Measurements from ENCODE around the gene PNP.
A peak's percentile ranks its signal among the peaks of the same experiment; 100 is the strongest.
"Not testable (repeated sequence)": the region's sequence is repeated elsewhere in the genome, so short reads cannot be mapped to it uniquely, and the experiment has no call there.

PNP gene

DNA sequence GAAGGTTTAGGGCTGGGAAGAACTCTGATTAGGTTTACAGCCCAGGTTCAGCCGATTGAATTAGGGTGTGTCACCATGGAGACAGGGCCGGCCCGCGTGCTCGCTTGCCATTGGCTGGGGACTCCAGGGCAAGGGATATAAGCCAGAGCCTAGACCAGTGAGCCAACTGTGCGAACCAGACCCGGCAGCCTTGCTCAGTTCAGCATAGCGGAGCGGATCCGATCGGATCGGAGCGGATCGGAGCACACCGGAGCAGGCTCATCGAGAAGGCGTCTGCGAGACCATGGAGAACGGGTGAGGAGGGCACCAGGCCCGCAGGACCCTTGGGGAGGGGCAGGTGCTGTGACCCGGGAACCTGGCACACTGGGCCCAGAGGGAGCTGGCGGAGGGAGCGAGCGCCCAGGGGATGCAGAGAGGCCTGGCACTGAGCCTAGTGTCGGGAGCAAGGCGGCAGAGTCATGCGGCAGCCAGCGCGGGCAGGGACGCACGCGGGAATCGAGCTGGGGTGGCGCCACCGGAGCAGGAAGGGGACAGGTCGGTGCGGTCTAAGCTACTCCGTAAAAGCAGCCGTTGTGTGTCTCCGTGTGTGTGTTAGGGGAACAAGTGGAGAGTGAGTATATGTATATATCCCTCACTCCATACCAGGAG, at the start of gene PNP:
PNP (plus strand) TSS at position 165 of the 648 bp plus-strand sequence; CDS start at position 284, 119 bp downstream.
- DNase-seq: peak; percentile 67 to 74 (median 70)

DNA sequence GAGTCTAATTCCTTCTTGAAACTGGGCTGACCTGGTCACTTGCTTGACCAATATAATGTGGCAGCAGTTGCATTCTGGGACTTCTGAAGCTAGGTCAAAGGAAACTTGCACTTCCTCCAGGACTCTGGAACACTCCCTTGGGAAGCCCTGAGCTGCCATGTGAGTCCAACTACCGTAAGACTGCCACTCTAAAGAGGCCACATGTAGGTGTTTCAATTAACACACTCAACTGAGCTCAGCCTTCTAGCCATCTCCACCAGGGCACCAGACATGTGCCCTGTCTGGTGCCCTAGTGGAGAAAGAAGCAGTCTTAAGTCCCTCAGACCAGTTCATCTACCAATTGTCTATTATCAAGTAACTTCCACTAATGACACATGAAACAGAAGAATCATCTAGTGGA, 49.8 kb upstream of the PNP start:
- DNase-seq: no peak

DNA sequence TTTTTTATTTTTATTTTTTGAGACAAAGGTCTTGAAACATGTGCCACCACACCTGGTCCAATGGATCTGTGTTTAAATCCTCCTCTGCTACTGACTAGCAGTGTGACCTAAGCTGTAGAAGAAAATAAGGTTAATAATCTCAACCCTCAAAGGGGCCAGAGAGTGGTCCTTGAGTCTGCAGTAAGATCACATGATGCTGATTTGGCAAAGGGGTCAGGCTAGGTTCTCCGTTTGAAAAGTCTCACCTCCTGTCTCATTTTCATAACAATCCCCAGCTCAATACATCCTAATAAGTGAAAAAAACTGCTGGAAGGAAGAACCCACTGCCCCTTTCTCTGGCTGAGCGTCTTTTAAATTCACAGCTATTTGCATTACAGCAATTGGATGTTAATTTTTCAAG, 47.9 kb upstream of the PNP start:
- DNase-seq: no peak

DNA sequence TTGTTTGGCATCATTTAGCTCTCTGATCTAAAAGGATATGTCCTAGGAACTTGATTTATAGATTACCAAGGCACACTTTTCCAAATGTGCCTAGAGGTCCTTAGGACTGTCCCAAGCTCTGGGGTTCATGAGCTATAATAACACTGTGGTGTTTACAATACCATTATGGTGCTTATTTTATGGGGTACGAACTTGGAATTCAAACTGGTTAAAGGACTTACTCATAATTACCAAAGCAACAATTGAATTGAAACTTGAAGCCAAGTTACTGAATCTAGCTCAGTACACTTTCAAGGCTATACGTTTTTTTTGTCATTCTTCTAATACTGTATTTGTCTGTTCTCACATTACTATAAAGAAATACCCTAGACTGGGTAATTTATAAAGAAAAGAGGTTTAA, 46.3 kb upstream of the PNP start:
- DNase-seq: no peak

- DNase-seq: no peak
These were observed 44.4 kb upstream of the PNP start for GRCh38 chr14:20424851-20425250.

DNA sequence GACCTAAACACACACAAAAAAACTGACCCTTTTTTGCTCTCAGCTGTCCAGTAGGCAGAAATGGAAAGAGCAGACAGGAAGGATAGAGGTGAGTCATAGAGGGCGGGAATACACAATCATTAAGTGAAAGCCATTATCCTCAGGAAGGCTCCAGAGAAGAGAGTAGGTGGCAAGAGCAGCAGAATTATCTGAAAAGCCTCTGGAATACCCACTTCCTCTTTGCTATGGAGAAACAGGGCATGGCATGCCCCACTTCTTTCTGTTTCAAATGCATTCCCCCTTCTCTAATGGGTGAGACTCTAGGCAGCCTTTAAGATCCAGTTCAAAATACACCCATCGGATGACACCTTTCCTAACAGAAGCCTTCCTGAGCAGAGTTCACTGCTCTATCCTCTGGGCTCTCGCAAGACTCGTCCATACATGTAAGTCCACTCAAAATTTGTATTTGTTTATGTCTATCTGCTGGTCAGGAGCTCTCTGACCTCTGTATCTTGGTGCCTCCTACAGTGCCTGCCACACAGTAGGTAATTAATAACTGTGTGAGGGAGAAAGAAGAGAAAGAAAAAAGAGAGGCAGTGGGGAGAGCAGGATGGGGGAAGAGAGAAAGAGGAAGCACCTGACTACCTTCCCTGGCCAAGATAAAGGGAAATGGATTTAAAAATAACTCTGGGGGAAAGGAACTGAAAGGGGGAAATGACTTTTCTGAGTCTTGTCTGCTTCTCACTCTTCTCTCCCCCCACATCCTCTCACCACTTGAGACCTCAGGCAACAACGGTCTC, 41.8 kb upstream of the PNP start:
- no peak for DNase-seq

DNA sequence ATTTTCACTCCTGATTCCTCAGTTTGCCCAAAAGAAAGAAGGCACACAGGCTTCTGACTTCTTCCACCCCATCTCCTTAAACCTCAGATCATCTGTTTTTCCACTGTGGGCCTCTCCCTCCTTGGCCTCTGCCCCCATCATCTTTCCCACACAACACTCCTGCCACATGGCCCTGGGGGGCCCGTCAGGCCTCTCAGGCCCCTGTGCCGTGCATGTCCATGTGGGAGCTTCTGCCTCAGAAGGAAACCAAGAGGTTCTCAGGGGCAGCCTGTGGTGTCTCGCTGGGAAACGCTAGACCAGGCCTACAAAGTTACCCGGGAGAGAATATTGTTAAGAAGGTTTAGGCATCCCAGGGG, 41.2 kb upstream of the PNP start:
- no peak for DNase-seq

DNA sequence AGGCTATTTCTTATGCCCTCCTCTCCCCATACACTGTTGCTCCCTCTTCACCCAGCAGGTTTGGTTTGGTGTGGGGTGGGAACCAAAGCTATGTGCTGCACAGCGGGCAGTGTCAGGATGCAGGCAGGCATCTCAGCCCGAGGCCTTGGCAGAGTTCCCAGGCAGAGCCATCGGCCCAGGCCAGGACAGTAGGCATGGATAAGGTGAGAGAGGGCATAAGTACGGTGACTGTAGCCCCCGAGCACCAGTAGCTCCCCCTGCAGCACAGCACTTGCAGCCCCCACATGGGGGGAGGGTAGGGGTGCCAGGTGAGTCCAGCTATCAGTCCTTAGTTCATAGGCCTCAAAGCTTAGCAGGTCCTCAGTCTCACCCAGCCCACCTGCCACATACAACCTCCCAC, 40.4 kb upstream of the PNP start:
- DNase-seq: no peak

DNA sequence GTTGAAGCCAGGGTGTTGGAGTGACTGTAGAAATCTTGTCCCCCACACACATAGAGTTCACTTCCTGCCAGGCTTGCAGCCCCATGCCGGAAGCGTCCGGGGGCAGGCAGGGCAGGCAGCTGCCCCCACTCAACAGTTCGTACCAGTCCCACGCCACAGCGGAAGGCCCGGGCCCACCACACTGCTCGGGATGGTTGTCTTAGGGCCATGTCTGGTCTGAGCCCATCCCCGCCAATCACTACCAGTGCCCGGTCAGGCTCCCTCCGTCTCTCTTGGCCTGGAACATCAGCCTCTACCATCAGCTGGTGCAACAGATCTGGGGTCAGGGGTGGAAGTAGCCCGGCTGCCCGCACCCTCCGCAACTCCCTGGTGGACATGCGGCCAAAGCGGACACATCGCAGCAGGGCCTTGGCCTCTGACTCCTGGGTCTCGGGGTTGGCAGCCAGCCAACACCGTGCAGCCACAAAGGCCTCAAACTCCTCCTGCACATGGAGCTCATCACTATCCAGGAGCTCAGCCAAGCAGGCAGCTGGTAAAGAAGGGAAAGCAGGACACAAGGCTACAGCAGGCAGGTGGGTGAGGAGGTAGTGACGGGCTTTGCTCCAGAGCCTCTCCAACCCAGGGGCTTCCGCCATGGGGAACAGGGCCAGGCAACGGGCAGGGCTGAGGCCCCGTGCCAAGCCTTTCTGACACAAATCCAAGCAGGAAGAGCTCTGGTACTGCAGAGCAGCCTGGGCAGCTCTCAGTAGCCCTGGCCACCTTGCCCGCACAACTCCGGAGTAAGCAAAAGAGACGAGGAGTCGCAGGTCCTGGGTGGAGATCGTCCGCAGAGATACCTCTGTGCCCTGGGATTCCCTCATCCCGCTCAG, 39.2 kb upstream of the PNP start:
- no peak for DNase-seq

GRCh38 chr14:20434701-20435581, 34.3 kb upstream of the PNP start:
- DNase-seq: no peak

DNA sequence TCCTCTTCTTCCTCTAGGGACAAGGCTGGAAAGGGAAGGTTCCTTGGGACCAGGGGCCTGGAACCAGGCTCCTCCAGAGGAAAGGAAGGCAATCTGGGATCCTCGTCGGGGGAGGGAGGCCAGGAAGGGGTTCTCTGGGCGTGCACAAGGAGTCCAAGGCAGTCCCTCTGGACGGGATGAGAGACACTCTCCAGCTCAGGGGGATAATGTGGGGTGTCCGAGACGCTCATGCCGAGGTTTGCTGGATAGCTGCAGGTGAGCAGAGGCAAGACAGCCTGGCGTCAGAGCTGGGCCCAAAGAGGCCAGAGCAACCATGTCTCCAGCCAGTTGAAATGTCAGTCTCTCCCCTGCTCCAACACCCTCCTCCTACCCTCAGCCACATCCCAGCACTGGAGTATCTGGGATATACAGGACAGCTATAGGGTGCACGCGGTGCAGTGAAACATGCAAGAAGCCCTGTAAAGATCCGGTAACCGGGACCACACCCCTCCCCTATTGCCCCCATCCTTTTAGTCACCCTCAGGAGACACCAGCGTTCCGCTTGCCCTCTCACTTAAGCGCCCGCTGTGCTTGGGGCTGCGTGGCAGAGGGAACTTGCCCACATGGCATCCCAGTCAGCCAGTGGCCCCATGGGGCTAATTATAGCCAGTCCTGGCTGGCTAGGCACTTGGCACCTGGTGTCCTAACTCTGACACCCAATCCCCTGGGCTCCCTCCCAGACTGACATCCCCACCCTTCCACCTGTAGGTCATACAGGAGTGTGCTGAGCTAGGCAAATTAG, 33.4 kb upstream of the PNP start, which contains the start of gene KLHL33:
KLHL33 (minus strand) TSS at position 585 of the 781 bp plus-strand sequence; CDS start at position 230, 355 bp downstream.
- DNase-seq: no peak

DNA sequence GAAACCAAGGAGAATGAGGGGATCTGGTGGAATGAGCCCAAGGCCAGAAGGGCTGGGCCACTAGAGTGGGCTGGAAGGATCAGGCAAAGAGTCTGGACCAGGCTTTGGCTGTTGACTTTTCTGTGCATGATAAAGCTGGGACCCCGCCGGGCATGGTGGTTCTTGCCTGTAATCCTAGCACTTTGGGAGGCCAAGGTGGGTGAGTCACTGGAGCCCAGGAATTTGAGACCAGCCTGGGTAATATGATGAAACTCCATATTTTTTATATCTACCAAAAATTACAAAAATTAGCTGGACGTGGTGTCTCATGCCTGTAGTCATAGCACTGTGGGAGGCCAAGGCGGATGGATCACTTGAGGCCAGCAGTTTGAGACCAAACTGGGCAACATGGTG, 32.8 kb upstream of the PNP start:
- DNase-seq: no peak

- DNase-seq: no peak
These were observed 30.5 kb upstream of the PNP start for GRCh38 chr14:20438664-20439063.

DNA sequence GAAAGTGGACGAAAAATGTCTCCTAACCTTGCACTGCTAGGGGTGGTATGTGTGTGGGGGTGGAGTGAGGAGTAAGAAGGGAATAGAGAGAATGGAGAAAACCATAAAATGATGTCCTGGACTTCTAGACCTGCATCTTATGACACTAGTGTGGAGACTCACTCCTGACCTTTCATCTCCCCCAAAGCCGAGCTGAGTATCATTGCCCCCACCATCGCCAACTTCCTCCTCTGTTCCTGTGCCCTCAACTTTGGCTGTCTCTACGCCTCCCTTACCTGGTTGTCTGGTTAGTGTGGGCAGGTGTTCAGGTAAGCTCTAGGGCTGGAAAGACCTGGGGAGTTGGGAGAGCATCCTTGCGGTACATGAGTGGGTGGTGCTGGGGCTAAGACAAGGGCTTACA, 28.7 kb upstream of the PNP start:
- DNase-seq: no peak

- no peak for DNase-seq
These were observed 28.3 kb upstream of the PNP start for GRCh38 chr14:20440882-20441281.

GRCh38 chr14:20441461-20441860, 27.7 kb upstream of the PNP start:
- DNase-seq: no peak

DNA sequence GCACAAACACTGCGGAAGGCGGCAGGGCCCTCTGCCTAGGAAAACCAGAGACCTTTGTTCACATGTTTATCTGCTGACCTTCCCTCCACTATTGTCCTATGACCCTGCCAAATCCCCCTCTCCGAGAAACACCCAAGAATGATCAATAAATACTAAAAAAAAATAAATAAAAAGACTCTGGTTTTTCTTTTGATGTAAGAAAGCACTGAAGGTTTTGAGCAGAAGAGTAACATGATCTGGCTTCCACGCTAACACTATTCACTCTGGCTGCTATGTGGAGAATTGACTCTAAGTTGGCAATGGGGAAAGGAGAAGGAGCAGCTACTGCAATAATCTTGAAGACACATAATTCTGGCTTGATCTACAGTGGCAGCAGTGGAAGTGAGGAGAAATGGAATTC, 25.6 kb upstream of the PNP start:
- DNase-seq: not testable (repeated sequence)

- no peak for DNase-seq
These were observed 22.3 kb upstream of the PNP start for GRCh38 chr14:20446889-20447288.

DNA sequence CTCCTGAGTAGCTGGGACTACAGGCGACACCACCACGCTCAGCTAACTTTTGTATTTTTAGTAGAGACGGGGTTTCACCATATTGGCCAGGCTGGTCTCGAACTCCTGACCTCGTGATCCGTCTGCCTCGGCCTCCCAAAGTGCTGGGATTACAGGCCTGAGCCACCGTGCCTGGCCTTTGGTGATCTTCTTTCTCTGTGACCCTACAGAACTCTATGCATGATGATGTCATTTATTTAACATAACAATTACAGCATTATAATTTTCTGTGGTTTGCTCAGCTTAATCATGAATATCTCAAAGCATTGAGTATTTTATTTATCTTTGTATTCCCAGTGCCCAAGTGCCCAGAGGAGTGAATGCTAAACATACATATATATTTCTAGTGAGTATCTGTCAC, 16.4 kb upstream of the PNP start:
- not testable (repeated sequence) for DNase-seq

DNA sequence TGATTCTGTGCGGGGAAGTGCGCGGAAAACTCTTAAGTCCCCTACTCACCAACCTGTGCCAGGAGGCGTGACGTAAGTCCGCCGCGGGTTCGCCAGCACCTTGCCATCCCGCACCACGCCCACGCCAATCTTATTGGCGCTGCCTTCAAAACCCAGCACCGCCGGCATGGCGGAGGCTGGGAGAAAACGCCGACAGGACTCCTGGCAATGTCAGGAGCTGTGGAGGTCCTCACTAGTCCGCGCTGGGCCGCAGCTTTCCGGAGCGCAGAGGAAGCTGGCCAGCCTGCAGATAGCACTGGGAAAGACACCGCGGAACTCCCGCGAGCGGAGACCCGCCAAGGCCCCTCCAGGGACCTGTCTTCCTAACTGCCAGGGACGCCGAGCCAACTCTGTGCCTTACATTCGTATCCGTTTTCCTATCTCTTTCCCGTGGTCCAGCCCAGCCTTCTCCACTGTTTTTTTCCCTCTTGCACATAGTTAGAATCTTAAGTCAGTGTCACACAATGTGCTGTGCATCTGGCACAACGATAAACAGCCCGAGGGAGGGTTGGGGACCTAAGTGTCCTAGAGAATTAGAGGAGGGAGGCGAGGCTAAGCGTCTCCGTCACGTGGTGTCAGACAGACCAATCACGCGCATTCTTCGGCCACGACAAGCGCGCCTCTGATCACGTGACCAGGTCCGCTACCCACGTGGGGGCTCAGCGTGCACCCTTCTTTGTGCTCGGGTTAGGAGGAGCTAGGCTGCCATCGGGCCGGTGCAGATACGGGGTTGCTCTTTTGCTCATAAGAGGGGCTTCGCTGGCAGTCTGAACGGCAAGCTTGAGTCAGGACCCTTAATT, 14.5 kb upstream of the PNP start, which contains the start of the genes APEX1 and OSGEP:
APEX1 (plus strand) TSS at position 711 of the 839 bp plus-strand sequence. CDS start 420 bp downstream, outside the sequence.
OSGEP (minus strand) TSS at position 297 of the 839 bp plus-strand sequence; CDS start at position 168, 129 bp downstream.
- DNase-seq: peak; percentile 89 to 94 (median 92)

Measured in activated CD4-positive, CD25-positive, alpha-beta regulatory T cell (primary cell).